Activated CD8-positive, alpha-beta T cell treated with anti-CD3 and anti-CD28 coated beads for 36 hours (primary cell): ENCODE measurements around the gene RRP1. TPM values are rescaled to one million over a fixed set of nuclear protein-coding genes. Genes with fewer than 3 reads are reported as not detected.

Experiments
- ATAC-seq: fragments of 200-7000 bp; cut with Tn5 transposase; one replicate; pipeline ENCODE4 v1.10.0; 2021; ENCODE audit warnings: mild to moderate bottlenecking, moderate library complexity
- CTCF ChIA-PET: fragments of 350-600 bp; sonication (Branson Sonifier 250); formaldehyde crosslinking; loops from one replicate; lab custom pipeline; 2021; ENCODE audit warnings: antibody characterized with exemption; lab: Charles Lee
- POLR2A ChIA-PET: fragments of 350-600 bp; sonication (Branson Sonifier 250); formaldehyde crosslinking; loops from one replicate; lab custom pipeline; 2021; ENCODE audit warnings: antibody characterized with exemption; lab: Charles Lee
- DNase-seq: peaks from one replicate; pipeline ENCODE4 v3.0.0-alpha.2; 2020
- H3K27ac Mint-ChIP-seq: one replicate; pipeline ENCODE4 v1.8.0; 2021; ENCODE audit warnings: mild to moderate bottlenecking, mixed read lengths
- H3K27me3 Mint-ChIP-seq: one replicate; pipeline ENCODE4 v1.8.0; 2021; ENCODE audit warnings: mixed read lengths
- H3K36me3 Mint-ChIP-seq: one replicate; pipeline ENCODE4 v1.8.0; 2021; ENCODE audit warnings: low read depth, mixed read lengths
- H3K4me1 Mint-ChIP-seq: one replicate; pipeline ENCODE4 v1.8.0; 2021; ENCODE audit warnings: low read depth, mixed read lengths
- H3K4me3 Mint-ChIP-seq: one replicate; pipeline ENCODE4 v1.8.0; 2021; ENCODE audit warnings: mild to moderate bottlenecking, moderate library complexity, mixed read lengths
- H3K9me3 Mint-ChIP-seq: one replicate; pipeline ENCODE4 v1.8.0; 2021; ENCODE audit warnings: mixed read lengths
- intact Hi-C: fragments of 100-400 bp; cut with micrococcal nuclease; formaldehyde crosslinking; loops from one replicate; pipeline ENCODE4 v1.10.0; 2022
- total RNA-seq, 2 experiments: library from RNA; stranded (reverse); gene quantifications; one replicate each; pipeline ENCODE4 v1.2.3, GENCODE V29; 2021
- TF ChIP-seq, protein P1 (sequence below): fragments of 200-600 bp; IDR thresholded peaks from one replicate; pipeline ENCODE4 v1.8.0; 2022; ENCODE audit warnings: antibody characterized with exemption, mild to moderate bottlenecking

Gene RRP1
- total RNA-seq, 2 experiments from 2014 or later: 61.1 to 62.9 TPM

DNA sequence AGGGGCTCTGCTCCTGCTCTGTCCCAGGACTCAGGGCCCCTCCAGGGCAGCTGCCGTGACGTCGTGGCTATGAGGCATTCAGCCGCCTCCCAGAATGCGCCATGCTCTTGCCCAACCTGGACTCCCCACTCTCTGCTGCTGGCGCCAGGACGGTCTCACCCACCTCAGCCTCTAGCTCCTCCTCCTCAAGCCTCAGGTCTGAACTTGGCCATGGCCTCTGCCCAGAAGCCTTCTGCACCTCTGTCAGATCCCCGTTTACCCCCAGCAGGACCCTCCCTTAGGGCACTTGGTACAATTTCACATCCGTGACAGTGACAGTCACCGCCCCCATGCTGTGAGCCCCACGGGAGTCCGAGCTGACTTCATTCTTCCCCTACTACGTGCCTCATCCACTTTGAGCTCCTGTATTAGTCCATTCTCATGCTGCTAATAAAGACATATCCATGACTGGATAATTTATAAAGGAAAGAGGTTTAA lies 18.1 kb upstream of the RRP1 start:
- H3K27me3 Mint-ChIP-seq: no peaks in the 10 kb centered on the region
- DNase-seq (no peak), ATAC-seq (no peak)
- TF ChIP-seq, protein P1, sequence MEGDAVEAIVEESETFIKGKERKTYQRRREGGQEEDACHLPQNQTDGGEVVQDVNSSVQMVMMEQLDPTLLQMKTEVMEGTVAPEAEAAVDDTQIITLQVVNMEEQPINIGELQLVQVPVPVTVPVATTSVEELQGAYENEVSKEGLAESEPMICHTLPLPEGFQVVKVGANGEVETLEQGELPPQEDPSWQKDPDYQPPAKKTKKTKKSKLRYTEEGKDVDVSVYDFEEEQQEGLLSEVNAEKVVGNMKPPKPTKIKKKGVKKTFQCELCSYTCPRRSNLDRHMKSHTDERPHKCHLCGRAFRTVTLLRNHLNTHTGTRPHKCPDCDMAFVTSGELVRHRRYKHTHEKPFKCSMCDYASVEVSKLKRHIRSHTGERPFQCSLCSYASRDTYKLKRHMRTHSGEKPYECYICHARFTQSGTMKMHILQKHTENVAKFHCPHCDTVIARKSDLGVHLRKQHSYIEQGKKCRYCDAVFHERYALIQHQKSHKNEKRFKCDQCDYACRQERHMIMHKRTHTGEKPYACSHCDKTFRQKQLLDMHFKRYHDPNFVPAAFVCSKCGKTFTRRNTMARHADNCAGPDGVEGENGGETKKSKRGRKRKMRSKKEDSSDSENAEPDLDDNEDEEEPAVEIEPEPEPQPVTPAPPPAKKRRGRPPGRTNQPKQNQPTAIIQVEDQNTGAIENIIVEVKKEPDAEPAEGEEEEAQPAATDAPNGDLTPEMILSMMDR: no peak
- ChIA-PET POLR2A (interaction anchor here (0.9 kb wide), 1 partner anchor 9 kb away, joined by 3 read pairs; no protein-coding TSS in a partner anchor), CTCF (interaction anchor here (1.2 kb wide), 1 partner anchor 18 kb away, joined by 3 read pairs; no protein-coding TSS in a partner anchor)
- peaks cover 2% of the 10 kb centered on the region for H3K9me3 Mint-ChIP-seq
- H3K36me3 Mint-ChIP-seq: peaks cover 12% of the 10 kb centered on the region
- intact Hi-C loops: no loop called here
- no peak overlapping the region for H3K27ac Mint-ChIP-seq
- H3K4me3 Mint-ChIP-seq: no peak overlapping the region
- H3K4me1 Mint-ChIP-seq: peaks cover 16% of the 10 kb centered on the region

- no peak overlapping the region for H3K27ac Mint-ChIP-seq
These were observed 17.5 kb upstream of the RRP1 start for GRCh38 chr21:43771698-43772424.

DNA sequence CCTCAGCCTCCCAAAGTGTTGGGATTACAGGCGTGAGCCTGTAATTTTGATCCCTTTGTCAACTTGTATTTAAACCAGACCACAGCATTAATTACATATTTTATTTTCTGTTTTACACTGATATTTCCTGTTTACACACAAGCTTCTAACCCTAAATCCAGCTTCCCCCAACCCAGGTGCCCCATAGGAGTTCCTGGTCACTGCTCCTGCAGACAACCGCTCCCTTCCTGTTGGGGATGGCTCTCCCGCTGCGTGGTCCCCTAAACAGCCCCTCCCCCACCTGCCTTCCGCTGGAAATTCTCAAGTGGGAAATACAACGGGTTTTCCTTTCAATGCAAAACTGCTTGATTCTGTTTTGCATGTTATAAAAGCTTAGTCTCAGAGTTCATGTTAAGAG lies 17.0 kb upstream of the RRP1 start:
- TF ChIP-seq, protein P1: no peak
- intact Hi-C loops: no loop called here
- DNase-seq: no peak
- H3K27me3 Mint-ChIP-seq: no peaks in the 10 kb centered on the region
- no peak overlapping the region for H3K27ac Mint-ChIP-seq
- peaks cover 16% of the 10 kb centered on the region for H3K4me1 Mint-ChIP-seq
- CTCF ChIA-PET: interaction anchor here (0.6 to 1.2 kb wide), 2 partner anchors 16 to 239 kb away, joined by 3 read pairs; no protein-coding TSS in a partner anchor
- no peak overlapping the region for H3K4me3 Mint-ChIP-seq
- peaks cover 12% of the 10 kb centered on the region for H3K36me3 Mint-ChIP-seq
- POLR2A ChIA-PET: interaction anchor here (0.6 to 1.3 kb wide), 2 partner anchors 20 to 194 kb away, joined by 3 read pairs; no protein-coding TSS in a partner anchor
- ATAC-seq: no peak
- peaks cover 2% of the 10 kb centered on the region for H3K9me3 Mint-ChIP-seq

More at GRCh38 chr21:43771698-43772424, 17.5 kb upstream of the RRP1 start:
- intact Hi-C loops: no loop called here
- TF ChIP-seq, protein P1: no peak
- ChIA-PET CTCF (interaction anchor here (0.6 to 1.2 kb wide), 2 partner anchors 17 to 240 kb away, joined by 3 read pairs; no protein-coding TSS in a partner anchor), POLR2A (interaction anchor here (0.6 to 0.9 kb wide), 2 partner anchors 8 to 195 kb away, joined by 3 read pairs; no protein-coding TSS in a partner anchor)
- H3K4me1 Mint-ChIP-seq: peaks cover 16% of the 10 kb centered on the region
- H3K4me3 Mint-ChIP-seq: no peak overlapping the region
- H3K27me3 Mint-ChIP-seq: no peaks in the 10 kb centered on the region
- H3K36me3 Mint-ChIP-seq: peaks cover 12% of the 10 kb centered on the region
- DNase-seq (no peak), ATAC-seq (no peak)
- peaks cover 2% of the 10 kb centered on the region for H3K9me3 Mint-ChIP-seq

DNA sequence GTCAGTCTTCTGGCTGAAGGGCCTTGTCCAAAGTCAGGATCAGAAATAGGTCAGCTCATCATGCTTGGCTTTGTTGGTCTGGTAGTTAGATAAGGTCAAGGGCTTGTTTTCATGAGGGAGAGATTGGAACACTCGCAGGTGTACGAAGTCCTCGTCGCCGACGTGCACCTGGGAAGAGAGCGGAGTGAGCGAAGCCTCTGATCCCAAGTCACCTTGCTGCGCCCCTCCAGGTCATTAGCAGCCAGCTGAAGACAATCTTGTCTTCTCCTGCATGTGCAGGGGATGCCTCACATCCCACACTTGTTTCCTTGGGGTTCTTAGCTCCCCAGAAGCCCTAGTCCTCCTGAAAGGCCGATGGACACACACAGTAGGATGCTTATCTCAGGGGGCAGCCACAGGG lies 15.2 kb upstream of the RRP1 start:
- no peak for DNase-seq
- Mint-ChIP-seq H3K27ac (no peak overlapping the region), H3K4me1 (peaks cover 25% of the 10 kb centered on the region), H3K36me3 (peaks cover 12% of the 10 kb centered on the region), H3K4me3 (peak overlapping the region; percentile 90), H3K27me3 (no peaks in the 10 kb centered on the region), H3K9me3 (peaks cover 2% of the 10 kb centered on the region)
- TF ChIP-seq, protein P1: no peak
- CTCF ChIA-PET: interaction anchor here (1.2 to 1.7 kb wide), 3 partner anchors 8 to 16 kb away, joined by 3 to 5 read pairs (median 4); partner anchors contain the start of gene RRP1
- POLR2A ChIA-PET: interaction anchor here (0.6 to 1.3 kb wide), 2 partner anchors 9 to 13 kb away, joined by 3 read pairs; no protein-coding TSS in a partner anchor
- intact Hi-C loops: no loop called here
- ATAC-seq: no peak
